K562 (cell line): Measurements from ENCODE around the gene MBD2. TPM values are rescaled to one million over a fixed set of nuclear protein-coding genes. Genes with fewer than 3 reads are reported as not detected.

Experiments
- ATAC-seq: fragments of 200-7000 bp; cut with Tn5 transposase; 3 replicates; pipeline ENCODE4 v1.9.1; 2020; ENCODE audit warnings: moderate library complexity
- BruUV-seq: library from RNA; stranded (reverse); fragments of 400-500 nt; replicated peaks from 2 replicates; lab custom pipeline; 2021; lab: Mats Ljungman, UMichigan
- CTCF ChIA-PET: fragments of 300-600 bp; formaldehyde crosslinking; extraction: SDS; loops from one replicate; lab custom pipeline; 2021; ENCODE audit warnings: low intra/inter-chr PET ratio; lab: Yijun Ruan, JAX
- POLR2A ChIA-PET: fragments of 300-600, 350-650 bp; sonication (Branson Sonifier 250); formaldehyde crosslinking; extraction: SDS; loops from one replicate; lab custom pipeline; 2021; ENCODE audit warnings: antibody characterized with exemption, inconsistent platforms; lab: Yijun Ruan, JAX
- DNase-seq, 4 experiments: peaks; one replicate each; pipeline versions ENCODE4 v3.0.0 to v3.0.0-alpha.2; 2011 to 2018; ENCODE audit warnings: low spot score in 3 of 4, mixed read lengths in 3 of 4; ENCODE audit errors: extremely low read depth in 1 of 4
- FAIRE-seq: peaks from 2 replicates; lab custom pipeline; 2011; peaks lifted over from hg19 to GRCh38; lab: Jason Lieb, UNC
- H2AFZ ChIP-seq: 2 replicates; pipeline ENCODE4 v1.6.0; 2011; ENCODE audit warnings: low read depth, low read length, control low read depth, inconsistent platforms
- H3K27ac ChIP-seq: fragments of 200-600 bp; 3 replicates; pipeline ENCODE4 v1.8.0; 2011; ENCODE audit warnings: low read depth, mild to moderate bottlenecking, control low read depth, inconsistent platforms, low read length, moderate library complexity, mixed read lengths; ENCODE audit errors: extremely low read depth
- H3K27me3 ChIP-seq, 2 experiments: fragments of 300-600 bp in 1 of 2; 2 replicates in 1 of 2; 3 replicates in 1 of 2; pipeline versions ENCODE4 v1.6.0 to v1.8.0; 2011; ENCODE audit warnings: inconsistent platforms in 2 of 2, low read length in 2 of 2, mild to moderate bottlenecking in 1 of 2, mixed read lengths in 1 of 2, moderate library complexity in 1 of 2; ENCODE audit not compliant: control insufficient read depth in 2 of 2, insufficient read depth in 2 of 2
- H3K36me3 ChIP-seq: fragments of 300-600 bp; 3 replicates; pipeline ENCODE4 v1.8.0; 2011; ENCODE audit warnings: mild to moderate bottlenecking, low read length, inconsistent platforms; ENCODE audit not compliant: control insufficient read depth, insufficient read depth
- H3K4me1 ChIP-seq, 2 experiments: fragments of 200-600 bp in 1 of 2; replicated peaks in 1 of 2; 2 replicates in 1 of 2; 3 replicates in 1 of 2; pipeline versions ENCODE4 v1.5.1 to v1.8.0; 2011; ENCODE audit warnings: inconsistent platforms in 2 of 2, low read length in 2 of 2, mild to moderate bottlenecking in 1 of 2, mixed read lengths in 1 of 2, moderate library complexity in 1 of 2; ENCODE audit not compliant: control insufficient read depth in 2 of 2, insufficient read depth in 2 of 2
- H3K4me2 ChIP-seq: 2 replicates; pipeline ENCODE4 v1.6.1; 2011; ENCODE audit warnings: low read length, control low read depth, inconsistent platforms, mixed read lengths; ENCODE audit not compliant: insufficient read depth
- H3K4me3 ChIP-seq: fragments of 200-600 bp; sonication (generic), shearing (Covaris generic); 2 replicates; pipeline ENCODE4 v1.5.1; 2016; ENCODE audit warnings: control low read depth, inconsistent platforms
- H3K79me2 ChIP-seq: fragments of 200-600 bp; 3 replicates; pipeline ENCODE4 v1.8.0; 2011; ENCODE audit warnings: low read length, inconsistent platforms; ENCODE audit not compliant: control insufficient read depth, insufficient read depth
- H3K9ac ChIP-seq, 2 experiments: 2 replicates each; pipeline versions ENCODE4 v1.6.0 to v1.6.1; 2011; ENCODE audit warnings: low read depth in 2 of 2, low read length in 2 of 2, control low read depth in 1 of 2, inconsistent platforms in 1 of 2, mild to moderate bottlenecking in 1 of 2, mixed read lengths in 1 of 2; ENCODE audit not compliant: insufficient read depth in 1 of 2
- H3K9me1 ChIP-seq: one replicate; pipeline ENCODE4 v1.6.0; 2011; ENCODE audit warnings: inconsistent platforms, mild to moderate bottlenecking, low read length, moderate library complexity; ENCODE audit not compliant: control insufficient read depth, insufficient read depth
- H3K9me3 ChIP-seq: replicated peaks from 2 replicates; pipeline ENCODE4 v1.5.1; 2011; ENCODE audit warnings: low read depth, low read length, inconsistent platforms; ENCODE audit not compliant: control insufficient read depth, insufficient read depth
- H4K20me1 ChIP-seq: replicated peaks from 2 replicates; pipeline ENCODE4 v1.6.1; 2011; ENCODE audit warnings: low read length, inconsistent platforms, mixed read lengths; ENCODE audit not compliant: control insufficient read depth, insufficient read depth
- HLTF ChIP-seq: fragments of 450-650 bp; IDR thresholded peaks from 2 replicates; pipeline ENCODE4 v1.6.1; 2016
- JUN ChIP-seq, 2 experiments: sonication (generic) in 1 of 2; formaldehyde crosslinking in 1 of 2; IDR thresholded peaks; 2 replicates each; pipeline versions ENCODE4 v1.6.1 to v1.8.0; 2012 to 2022; ENCODE audit warnings: borderline replicate concordance in 2 of 2, mild to moderate bottlenecking in 2 of 2, improper control_type of control experiment in 1 of 2, low read depth in 1 of 2, low read length in 1 of 2, missing genetic modification reagents in 1 of 2
- KAT7 ChIP-seq: sonication (generic); formaldehyde crosslinking; IDR thresholded peaks from 2 replicates; pipeline ENCODE4 v1.8.0; 2022; ENCODE audit warnings: missing genetic modification reagents, mild to moderate bottlenecking, borderline replicate concordance
- KLF16 ChIP-seq: IDR thresholded peaks from 2 replicates; pipeline ENCODE4 v1.6.1; 2016; ENCODE audit warnings: antibody characterized with exemption
- NR2F6 ChIP-seq: fragments of 450-650 bp; formaldehyde crosslinking; IDR thresholded peaks from 2 replicates; pipeline ENCODE4 v1.4.0; 2020; ENCODE audit warnings: mild to moderate bottlenecking
- RBM25 ChIP-seq: fragments of 200-400 bp; formaldehyde crosslinking; IDR thresholded peaks from 2 replicates; pipeline ENCODE4 v1.6.1; 2018; ENCODE audit warnings: low read length, low read depth, moderate library complexity; ENCODE audit not compliant: severe bottlenecking
- RERE ChIP-seq: sonication (generic); formaldehyde crosslinking; IDR thresholded peaks from 2 replicates; pipeline ENCODE4 v1.8.0; 2023; ENCODE audit warnings: missing genetic modification reagents, mild to moderate bottlenecking, borderline replicate concordance
- SAFB2 ChIP-seq: fragments of 200-400 bp; formaldehyde crosslinking; IDR thresholded peaks from 2 replicates; pipeline ENCODE4 v1.6.1; 2018; ENCODE audit warnings: borderline replicate concordance, low read length, low read depth, moderate library complexity; ENCODE audit not compliant: severe bottlenecking
- SIRT6 ChIP-seq: IDR thresholded peaks from one replicate; pipeline ENCODE4 v1.6.1; 2012; ENCODE audit warnings: low read depth, mild to moderate bottlenecking, control low read depth, inconsistent platforms, low read length, moderate library complexity
- TBL1XR1 ChIP-seq, 2 experiments: IDR thresholded peaks; 2 replicates each; pipeline ENCODE4 v1.6.1; 2012; ENCODE audit warnings: improper control_type of control experiment in 2 of 2, low read length in 2 of 2, mild to moderate bottlenecking in 1 of 2
- WGBS: fragments of 100-300 bp; shearing (Covaris generic); methylation state at CpG from one replicate; pipeline ENCODE4 v1.1.6; 2016; ENCODE audit warnings: low coverage, mixed read lengths; ENCODE audit not compliant: insufficient coverage; ENCODE audit errors: missing lambda C conversion rate; 5-methylcytosine and 5-hydroxymethylcytosine counted together
- in situ Hi-C: fragments of 300-500 bp; cut with MboI; formaldehyde crosslinking; loops from 4 replicates; pipeline ENCODE4 v1.15.0; 2018; ENCODE audit warnings: inconsistent platforms, mixed read lengths
- intact Hi-C: fragments of 100-400 bp; cut with micrococcal nuclease; formaldehyde crosslinking; loops from 2 replicates; pipeline ENCODE4 v1.14.2; 2022
- polyA plus RNA-seq, 8 experiments: library from polyadenylated mRNA; depleted of rRNA in 4 of 8; stranded (reverse) in 5 of 8; unstranded in 3 of 8; fragments of >200 nt; fragmentation: Nextera tagmentation in 2 of 8; fragmentation: Illumina TruSeq in 1 of 8; extraction: Ambion mirVana in 2 of 8; extraction: Trizol in 1 of 8; gene quantifications; 2 replicates each; pipeline versions ENCODE4 v1.2.1 to v1.2.3, GENCODE V29; 2011 to 2014; ENCODE audit warnings: inconsistent platforms in 1 of 8, missing spikeins in 1 of 8
- total RNA-seq, 7 experiments: library from RNA; depleted of rRNA in 6 of 7; stranded (reverse); fragments of >200 nt in 6 of 7; fragmentation: Illumina TruSeq in 2 of 7; extraction: Trizol in 2 of 7; gene quantifications; 2 replicates each; pipeline versions ENCODE4 v1.2.1 to v1.2.3, GENCODE V29; 2011 to 2021; ENCODE audit warnings: low replicate concordance in 1 of 7

Gene MBD2
- total and polyA plus RNA-seq, 9 of the 15 experiments (the other 6 are each of a cell fraction or from before 2014, with no cell fraction given): 4.4 to 40.2 (median 13.9) TPM

GRCh38 chr18:54263904-54264336 lies 39.5 kb upstream of the MBD2 start:
- no peak for FAIRE-seq
- H3K4me1 ChIP-seq: peaks cover 1 to 13% of the 10 kb centered on the region in 2 experiments; a peak in 4 of 5 replicates
- POLR2A ChIA-PET: no interaction called here
- no peak overlapping the region for H3K27ac ChIP-seq
- no peak overlapping the region for H3K4me2 ChIP-seq
- H3K36me3 ChIP-seq: no peaks in the 10 kb centered on the region
- in situ Hi-C loops (no loop called here), intact Hi-C loops (no loop called here)
- DNase-seq: no peak
- CTCF ChIA-PET: no interaction called here
- H3K79me2 ChIP-seq: no peaks in the 10 kb centered on the region
- H3K9me1 ChIP-seq: no peaks in the 10 kb centered on the region
- 92% methylated on average over 1 of the region's 1 CpG for WGBS
- no peak overlapping the region for H2AFZ ChIP-seq
- no peak overlapping the region for H3K4me3 ChIP-seq
- H3K9ac ChIP-seq: no peak overlapping the region
- TF ChIP-seq HLTF: no peak
- no peak for TF ChIP-seq KAT7 (CRISPR knock-in tag)
- no peak for TF ChIP-seq NR2F6
- no peak for TF ChIP-seq RERE (CRISPR knock-in tag)
- TF ChIP-seq TBL1XR1 (IDR thresholded peaks at IDR 0.05; ENCODE audit: low read length in 2 of 2): no peak
- TF ChIP-seq SAFB2: no peak
- no peak for TF ChIP-seq SIRT6
- TF ChIP-seq RBM25: no peak
- TF ChIP-seq JUN (IDR thresholded peaks at IDR 0.05; ENCODE audit: borderline replicate concordance, low read depth, low read length): no peak
- TF ChIP-seq JUN (CRISPR knock-in tag; IDR thresholded peaks at IDR 0.05; ENCODE audit: borderline replicate concordance): no peak
- TF ChIP-seq KLF16: no peak
- no peak for ATAC-seq
- BruUV-seq: no TSS peak
- no peaks in the 10 kb centered on the region for H3K27me3 ChIP-seq
- no peaks in the 10 kb centered on the region for H3K9me3 ChIP-seq
- no peaks in the 10 kb centered on the region for H4K20me1 ChIP-seq
